Testis (tissue), 2 donors: ENCODE data around the gene NMT1.

ENCODE experiments used
- POLR2A ChIP-seq: fragments of 450-650 bp; IDR thresholded peaks from one replicate; pipeline ENCODE4 v1.6.1; 2017; ENCODE audit warnings: antibody characterized with exemption, mild to moderate bottlenecking, moderate library complexity
- TF ChIP-seq, protein P1 (sequence below), 3 experiments: fragments of 450-650 bp in 2 of 3; fragments of 200-600 bp in 1 of 3; sonication (generic) in 1 of 3; IDR thresholded peaks; one replicate each; pipeline ENCODE4 v1.5.1; 2016 to 2019; ENCODE audit warnings: antibody characterized with exemption in 3 of 3, mild to moderate bottlenecking in 2 of 3, moderate library complexity in 1 of 3

DNA sequence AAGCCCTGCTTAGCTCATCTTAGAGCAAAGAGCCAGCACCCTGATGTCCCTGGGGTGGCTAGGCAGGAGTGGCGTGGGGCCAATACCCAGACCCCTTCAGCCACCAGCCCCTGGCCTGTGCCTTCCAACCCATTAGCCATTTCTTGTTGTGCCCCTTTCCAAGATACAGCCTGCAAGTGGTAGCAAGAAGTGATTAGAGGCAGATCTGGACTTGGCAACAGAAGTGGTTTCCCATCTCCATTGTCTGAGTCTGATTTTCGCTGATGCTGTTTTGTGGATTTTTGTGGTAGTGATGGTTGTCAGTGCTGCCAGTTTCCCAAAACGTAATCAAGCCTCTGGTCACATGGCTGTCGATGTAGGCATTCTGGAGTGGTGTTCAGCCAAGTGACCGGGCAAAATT lies 45.5 kb downstream of the NMT1 start:
- TF ChIP-seq, protein P1, sequence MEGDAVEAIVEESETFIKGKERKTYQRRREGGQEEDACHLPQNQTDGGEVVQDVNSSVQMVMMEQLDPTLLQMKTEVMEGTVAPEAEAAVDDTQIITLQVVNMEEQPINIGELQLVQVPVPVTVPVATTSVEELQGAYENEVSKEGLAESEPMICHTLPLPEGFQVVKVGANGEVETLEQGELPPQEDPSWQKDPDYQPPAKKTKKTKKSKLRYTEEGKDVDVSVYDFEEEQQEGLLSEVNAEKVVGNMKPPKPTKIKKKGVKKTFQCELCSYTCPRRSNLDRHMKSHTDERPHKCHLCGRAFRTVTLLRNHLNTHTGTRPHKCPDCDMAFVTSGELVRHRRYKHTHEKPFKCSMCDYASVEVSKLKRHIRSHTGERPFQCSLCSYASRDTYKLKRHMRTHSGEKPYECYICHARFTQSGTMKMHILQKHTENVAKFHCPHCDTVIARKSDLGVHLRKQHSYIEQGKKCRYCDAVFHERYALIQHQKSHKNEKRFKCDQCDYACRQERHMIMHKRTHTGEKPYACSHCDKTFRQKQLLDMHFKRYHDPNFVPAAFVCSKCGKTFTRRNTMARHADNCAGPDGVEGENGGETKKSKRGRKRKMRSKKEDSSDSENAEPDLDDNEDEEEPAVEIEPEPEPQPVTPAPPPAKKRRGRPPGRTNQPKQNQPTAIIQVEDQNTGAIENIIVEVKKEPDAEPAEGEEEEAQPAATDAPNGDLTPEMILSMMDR (IDR thresholded peaks at IDR 0.05): no peak
- no peak for TF ChIP-seq POLR2A
